ENCODE measurements around the gene LRCH2.

DNA sequence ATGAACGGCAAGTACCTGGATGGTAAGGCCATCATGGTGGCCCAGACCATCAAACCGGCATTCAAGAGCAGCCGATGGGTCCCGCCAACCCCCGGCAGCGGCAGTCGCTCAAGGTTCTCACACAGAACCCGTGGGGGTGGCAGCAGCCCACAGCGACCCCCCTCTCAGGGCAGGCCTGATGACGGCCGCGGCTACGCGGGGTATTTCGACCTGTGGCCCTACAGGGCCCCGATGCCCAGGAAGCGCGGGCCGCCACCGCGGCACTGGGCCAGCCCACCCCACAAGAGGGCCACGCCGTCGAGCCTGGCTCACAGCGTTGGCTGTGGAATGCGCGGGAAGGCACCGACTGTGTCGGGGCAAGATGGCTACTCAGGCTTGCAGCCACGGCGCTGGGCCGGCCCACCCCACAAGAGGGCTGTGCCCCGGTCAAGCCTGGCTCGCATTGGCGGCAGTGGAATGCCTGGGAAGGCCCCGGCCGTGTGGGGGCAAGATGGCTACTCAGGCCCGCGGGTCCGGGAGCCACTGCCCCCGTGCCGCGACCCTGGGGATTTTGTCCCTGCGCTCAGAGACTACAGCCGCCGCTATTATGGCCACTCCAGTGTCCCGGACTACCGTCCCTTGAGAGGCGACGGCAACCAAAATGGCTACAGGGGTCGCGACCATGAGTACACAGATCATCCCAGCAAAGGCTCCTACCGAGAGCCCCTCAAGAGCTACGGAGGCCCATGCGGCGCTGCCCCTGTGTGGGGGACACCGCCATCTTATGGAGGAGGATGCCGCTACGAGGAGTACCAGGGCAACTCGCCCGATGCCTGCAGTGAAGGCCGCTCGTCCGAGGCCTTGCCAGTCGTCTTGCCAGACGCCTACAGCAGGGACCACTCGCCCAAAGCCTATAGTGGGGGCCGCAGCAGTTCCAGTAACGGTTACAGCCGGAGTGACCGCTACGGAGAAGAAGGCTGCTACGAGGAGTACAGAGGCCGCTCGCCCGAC is 44.0 kb downstream of the LRCH2 start:
- TF ChIP-seq, protein P1, sequence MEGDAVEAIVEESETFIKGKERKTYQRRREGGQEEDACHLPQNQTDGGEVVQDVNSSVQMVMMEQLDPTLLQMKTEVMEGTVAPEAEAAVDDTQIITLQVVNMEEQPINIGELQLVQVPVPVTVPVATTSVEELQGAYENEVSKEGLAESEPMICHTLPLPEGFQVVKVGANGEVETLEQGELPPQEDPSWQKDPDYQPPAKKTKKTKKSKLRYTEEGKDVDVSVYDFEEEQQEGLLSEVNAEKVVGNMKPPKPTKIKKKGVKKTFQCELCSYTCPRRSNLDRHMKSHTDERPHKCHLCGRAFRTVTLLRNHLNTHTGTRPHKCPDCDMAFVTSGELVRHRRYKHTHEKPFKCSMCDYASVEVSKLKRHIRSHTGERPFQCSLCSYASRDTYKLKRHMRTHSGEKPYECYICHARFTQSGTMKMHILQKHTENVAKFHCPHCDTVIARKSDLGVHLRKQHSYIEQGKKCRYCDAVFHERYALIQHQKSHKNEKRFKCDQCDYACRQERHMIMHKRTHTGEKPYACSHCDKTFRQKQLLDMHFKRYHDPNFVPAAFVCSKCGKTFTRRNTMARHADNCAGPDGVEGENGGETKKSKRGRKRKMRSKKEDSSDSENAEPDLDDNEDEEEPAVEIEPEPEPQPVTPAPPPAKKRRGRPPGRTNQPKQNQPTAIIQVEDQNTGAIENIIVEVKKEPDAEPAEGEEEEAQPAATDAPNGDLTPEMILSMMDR (conservative IDR thresholded peaks at IDR 0.05) = no peak
- no peak for TF ChIP-seq EZH2 (IDR thresholded peaks at IDR 0.05; ENCODE audit: low read depth)
